ENCODE data around the gene OR6C3.
"Not testable (repeated sequence)": the region's sequence is repeated elsewhere in the genome, so short reads cannot be mapped to it uniquely, and the experiment has no call there.

The OR6C3 gene

GRCh38 chr12:55330446-55330845 lies at the start of gene OR6C3:
OR6C3 (plus strand) TSS chr12:55330746; CDS start chr12:55331701, 955 bp downstream.
- DNase-seq (ENCODE audit: low read depth), result no peak

GRCh38 chr12:55280991-55281390 lies 49.6 kb upstream of the OR6C3 start:
- no peak for DNase-seq (ENCODE audit: low read depth)

- DNase-seq (ENCODE audit: low read depth), result no peak
Observed at GRCh38 chr12:55289999-55290398, 40.5 kb upstream of the OR6C3 start.

GRCh38 chr12:55296469-55296868 lies 34.1 kb upstream of the OR6C3 start, which contains the start of gene OR6C6:
OR6C6 (minus strand) TSS chr12:55296569; CDS start chr12:55295232, 1,337 bp downstream.
- no peak for DNase-seq (ENCODE audit: low read depth)

- DNase-seq (ENCODE audit: low read depth), result no peak
Observed at GRCh38 chr12:55314043-55314442, 16.5 kb upstream of the OR6C3 start, which contains the start of gene OR6C1. OR6C1 (plus strand) TSS chr12:55314343; CDS start chr12:55320600, 6,257 bp downstream.

GRCh38 chr12:55320201-55320600 lies 10.3 kb upstream of the OR6C3 start:
- DNase-seq (ENCODE audit: low read depth), result no peak

GRCh38 chr12:55325801-55326200 lies 4.7 kb upstream of the OR6C3 start:
- DNase-seq (ENCODE audit: low read depth), result not testable (repeated sequence)

- DNase-seq (ENCODE audit: low read depth), result no peak
Observed at GRCh38 chr12:55336002-55336401, 5.5 kb downstream of the OR6C3 start.

- DNase-seq (ENCODE audit: low read depth), result not testable (repeated sequence)
Observed at GRCh38 chr12:55355338-55355737, 24.8 kb downstream of the OR6C3 start.

GRCh38 chr12:55362675-55363074 lies 32.1 kb downstream of the OR6C3 start, which contains the start of gene OR6C75:
OR6C75 (plus strand) TSS chr12:55362975; CDS start chr12:55365111, 2,136 bp downstream.
- no peak for DNase-seq (ENCODE audit: low read depth)

- DNase-seq (ENCODE audit: low read depth), result no peak
Observed at GRCh38 chr12:55365086-55365485, 34.5 kb downstream of the OR6C3 start.

- no peak for DNase-seq (ENCODE audit: low read depth)
Observed at GRCh38 chr12:55372521-55372920, 42.0 kb downstream of the OR6C3 start.

Measured in activated T-helper 9 cell treated with anti-CD3 and anti-CD28 coated beads, Interleukin-2, amount 50 U/mL, for 16 hours (primary cell).